CD14-positive monocyte (primary cell): Measurements from ENCODE around the gene CCL26. TPM values are rescaled to one million over a fixed set of nuclear protein-coding genes. Genes with fewer than 3 reads are reported as not detected.
A peak's percentile ranks its signal among the peaks of the same experiment; 100 is the strongest.

ENCODE experiments used
- DNase-seq, 3 donors: peaks; one replicate each; pipeline ENCODE4 v3.0.0-alpha.2; 2011 to 2022
- H2AFZ ChIP-seq: 2 replicates; pipeline ENCODE4 v1.6.0; 2012; ENCODE audit warnings: mild to moderate bottlenecking, low read depth, low read length, inconsistent platforms; ENCODE audit not compliant: insufficient read depth, poor library complexity, severe bottlenecking
- H3K27ac ChIP-seq, 2 donors: 1 replicate in 1 of 2; 2 replicates in 1 of 2; pipeline ENCODE4 v1.5.1; 2012 to 2013; ENCODE audit warnings: low read length in 2 of 2, control low read depth in 1 of 2, inconsistent platforms in 1 of 2, low read depth in 1 of 2, mild to moderate bottlenecking in 1 of 2
- H3K27me3 ChIP-seq, 2 donors: one replicate each; pipeline versions ENCODE4 v1.6.0 to v1.6.1; 2011 to 2013; ENCODE audit warnings: low read length in 2 of 2; ENCODE audit not compliant: control insufficient read depth in 2 of 2, insufficient read depth in 2 of 2
- H3K36me3 ChIP-seq, 2 donors: replicated peaks in 1 of 2; 1 replicate in 1 of 2; 2 replicates in 1 of 2; pipeline versions ENCODE4 v1.5.1 to v1.6.1; 2012 to 2013; ENCODE audit warnings: low read length in 2 of 2, control low read depth in 1 of 2, inconsistent platforms in 1 of 2, mild to moderate bottlenecking in 1 of 2; ENCODE audit not compliant: insufficient read depth in 2 of 2, control insufficient read depth in 1 of 2
- H3K4me1 ChIP-seq, 2 donors: 1 replicate in 1 of 2; 2 replicates in 1 of 2; pipeline versions ENCODE4 v1.5.1 to v1.6.1; 2012 to 2013; ENCODE audit warnings: low read length in 2 of 2, control low read depth in 1 of 2, inconsistent platforms in 1 of 2, mild to moderate bottlenecking in 1 of 2, moderate library complexity in 1 of 2; ENCODE audit not compliant: insufficient read depth in 2 of 2, control insufficient read depth in 1 of 2
- H3K4me2 ChIP-seq: replicated peaks from 2 replicates; pipeline ENCODE3; 2012; ENCODE audit warnings: low read length, moderate library complexity, mild to moderate bottlenecking; ENCODE audit not compliant: poor library complexity, severe bottlenecking; ENCODE audit errors: extremely low read depth
- H3K4me3 ChIP-seq, 3 experiments: fragments of 200-600 bp in 1 of 3; sonication (generic) in 1 of 3; replicated peaks in 1 of 3; 1 replicate in 2 of 3; 2 replicates in 1 of 3; pipeline ENCODE4 v1.5.1; 2011 to 2013; ENCODE audit warnings: low read length in 3 of 3, mild to moderate bottlenecking in 3 of 3, control low read depth in 2 of 3, low read depth in 2 of 3, inconsistent platforms in 1 of 3, moderate library complexity in 1 of 3
- H3K79me2 ChIP-seq: 2 replicates; pipeline ENCODE4 v1.6.0; 2012; ENCODE audit warnings: mild to moderate bottlenecking, control low read depth, inconsistent platforms, low read length, moderate library complexity; ENCODE audit not compliant: insufficient read depth
- H3K9ac ChIP-seq: 2 replicates; pipeline ENCODE4 v1.6.0; 2017; ENCODE audit warnings: low read length, mild to moderate bottlenecking; ENCODE audit not compliant: insufficient read depth, poor library complexity, severe bottlenecking
- H3K9me3 ChIP-seq, 2 donors: replicated peaks in 1 of 2; 1 replicate in 1 of 2; 2 replicates in 1 of 2; pipeline versions ENCODE4 v1.5.1 to v1.6.1; 2012 to 2013; ENCODE audit warnings: low read length in 2 of 2, control low read depth in 1 of 2; ENCODE audit not compliant: control insufficient read depth in 1 of 2, insufficient read depth in 1 of 2
- H4K20me1 ChIP-seq: 2 replicates; pipeline ENCODE4 v1.6.0; 2012; ENCODE audit warnings: mild to moderate bottlenecking, low read length, control low read depth, moderate library complexity; ENCODE audit not compliant: insufficient read depth
- H3K27ac Mint-ChIP-seq, 7 donors: one replicate each; pipeline ENCODE4 v1.8.0; 2020; ENCODE audit warnings: mild to moderate bottlenecking in 7 of 7, mixed read lengths in 7 of 7, moderate library complexity in 6 of 7, inconsistent platforms in 2 of 7
- H3K27me3 Mint-ChIP-seq, 3 donors: one replicate each; pipeline ENCODE4 v1.8.0; 2021 to 2022; ENCODE audit warnings: low read depth in 3 of 3, mild to moderate bottlenecking in 3 of 3, mixed read lengths in 3 of 3, moderate library complexity in 3 of 3, inconsistent platforms in 1 of 3
- H3K36me3 Mint-ChIP-seq, 2 donors: one replicate each; pipeline ENCODE4 v1.8.0; 2020; ENCODE audit warnings: mixed read lengths in 2 of 2, inconsistent platforms in 1 of 2, mild to moderate bottlenecking in 1 of 2
- H3K4me1 Mint-ChIP-seq: one replicate; pipeline ENCODE4 v1.8.0; 2020; ENCODE audit warnings: mild to moderate bottlenecking, mixed read lengths
- H3K4me3 Mint-ChIP-seq, 2 donors: one replicate each; pipeline ENCODE4 v1.8.0; 2020; ENCODE audit warnings: mild to moderate bottlenecking in 2 of 2, mixed read lengths in 2 of 2, moderate library complexity in 1 of 2
- H3K9me3 Mint-ChIP-seq, 7 donors: one replicate each; pipeline ENCODE4 v1.8.0; 2020 to 2022; ENCODE audit warnings: mixed read lengths in 7 of 7, mild to moderate bottlenecking in 6 of 7, moderate library complexity in 6 of 7, inconsistent platforms in 2 of 7
- WGBS: methylation state at CpG from one replicate; pipeline ENCODE4 v1.1.5; 2013; ENCODE audit warnings: missing lambda C conversion rate; ENCODE audit not compliant: insufficient coverage; 5-methylcytosine and 5-hydroxymethylcytosine counted together
- intact Hi-C, 2 donors: fragments of 100-400 bp; cut with micrococcal nuclease; formaldehyde crosslinking; loops; one replicate each; pipeline versions ENCODE4 v1.15.0 to v1.15.1; 2023
- polyA plus RNA-seq, 3 donors: library from polyadenylated mRNA; depleted of rRNA in 1 of 3; unstranded in 2 of 3; stranded (reverse) in 1 of 3; fragments of 300-500 nt in 2 of 3; fragments of >200 nt in 1 of 3; fragmentation: Illumina TruSeq in 2 of 3; gene quantifications; 1 replicate in 2 of 3; 2 replicates in 1 of 3; pipeline ENCODE4 v1.2.3, GENCODE V29; 2012 to 2021
- TF ChIP-seq, protein P1 (sequence below): fragments of 200-600 bp; IDR thresholded peaks from one replicate; pipeline ENCODE4 v1.8.0; 2022; ENCODE audit warnings: antibody characterized with exemption, mild to moderate bottlenecking

CCL26 gene
- polyA plus RNA-seq, 3 donors: not detected

- no peaks in the 10 kb centered on the region for H3K36me3 Mint-ChIP-seq
- H3K27me3 Mint-ChIP-seq: peaks cover 1 to 2% (median 2%) of the 10 kb centered on the region in 3 donors
- no peak overlapping the region for H3K27ac Mint-ChIP-seq
- Histone ChIP-seq H3K4me1 (peaks cover 4 to 8% of the 10 kb centered on the region in 2 donors), H4K20me1 (no peaks in the 10 kb centered on the region), H2AFZ (no peak overlapping the region), H3K9ac (no peak overlapping the region), H3K36me3 (no peaks in the 10 kb centered on the region), H3K27ac (no peak overlapping the region), H3K79me2 (no peaks in the 10 kb centered on the region), H3K4me2 (no peak overlapping the region), H3K9me3 (no peaks in the 10 kb centered on the region), H3K27me3 (no peaks in the 10 kb centered on the region), H3K4me3 (no peak overlapping the region)
- DNase-seq: peak in 1 of 3 donors; percentile 25
- intact Hi-C loops: no loop called here
- H3K4me1 Mint-ChIP-seq: peaks cover 6% of the 10 kb centered on the region
- H3K4me3 Mint-ChIP-seq: no peak overlapping the region
- WGBS: no CpG with 5 or more reads among the region's 6 CpGs
- peaks cover 0 to 3% (median 0%) of the 10 kb centered on the region in 7 donors for H3K9me3 Mint-ChIP-seq
- TF ChIP-seq, protein P1, sequence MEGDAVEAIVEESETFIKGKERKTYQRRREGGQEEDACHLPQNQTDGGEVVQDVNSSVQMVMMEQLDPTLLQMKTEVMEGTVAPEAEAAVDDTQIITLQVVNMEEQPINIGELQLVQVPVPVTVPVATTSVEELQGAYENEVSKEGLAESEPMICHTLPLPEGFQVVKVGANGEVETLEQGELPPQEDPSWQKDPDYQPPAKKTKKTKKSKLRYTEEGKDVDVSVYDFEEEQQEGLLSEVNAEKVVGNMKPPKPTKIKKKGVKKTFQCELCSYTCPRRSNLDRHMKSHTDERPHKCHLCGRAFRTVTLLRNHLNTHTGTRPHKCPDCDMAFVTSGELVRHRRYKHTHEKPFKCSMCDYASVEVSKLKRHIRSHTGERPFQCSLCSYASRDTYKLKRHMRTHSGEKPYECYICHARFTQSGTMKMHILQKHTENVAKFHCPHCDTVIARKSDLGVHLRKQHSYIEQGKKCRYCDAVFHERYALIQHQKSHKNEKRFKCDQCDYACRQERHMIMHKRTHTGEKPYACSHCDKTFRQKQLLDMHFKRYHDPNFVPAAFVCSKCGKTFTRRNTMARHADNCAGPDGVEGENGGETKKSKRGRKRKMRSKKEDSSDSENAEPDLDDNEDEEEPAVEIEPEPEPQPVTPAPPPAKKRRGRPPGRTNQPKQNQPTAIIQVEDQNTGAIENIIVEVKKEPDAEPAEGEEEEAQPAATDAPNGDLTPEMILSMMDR: peak; percentile 40
Observed at GRCh38 chr7:75756991-75757676, 14.9 kb downstream of the CCL26 start.

DNA sequence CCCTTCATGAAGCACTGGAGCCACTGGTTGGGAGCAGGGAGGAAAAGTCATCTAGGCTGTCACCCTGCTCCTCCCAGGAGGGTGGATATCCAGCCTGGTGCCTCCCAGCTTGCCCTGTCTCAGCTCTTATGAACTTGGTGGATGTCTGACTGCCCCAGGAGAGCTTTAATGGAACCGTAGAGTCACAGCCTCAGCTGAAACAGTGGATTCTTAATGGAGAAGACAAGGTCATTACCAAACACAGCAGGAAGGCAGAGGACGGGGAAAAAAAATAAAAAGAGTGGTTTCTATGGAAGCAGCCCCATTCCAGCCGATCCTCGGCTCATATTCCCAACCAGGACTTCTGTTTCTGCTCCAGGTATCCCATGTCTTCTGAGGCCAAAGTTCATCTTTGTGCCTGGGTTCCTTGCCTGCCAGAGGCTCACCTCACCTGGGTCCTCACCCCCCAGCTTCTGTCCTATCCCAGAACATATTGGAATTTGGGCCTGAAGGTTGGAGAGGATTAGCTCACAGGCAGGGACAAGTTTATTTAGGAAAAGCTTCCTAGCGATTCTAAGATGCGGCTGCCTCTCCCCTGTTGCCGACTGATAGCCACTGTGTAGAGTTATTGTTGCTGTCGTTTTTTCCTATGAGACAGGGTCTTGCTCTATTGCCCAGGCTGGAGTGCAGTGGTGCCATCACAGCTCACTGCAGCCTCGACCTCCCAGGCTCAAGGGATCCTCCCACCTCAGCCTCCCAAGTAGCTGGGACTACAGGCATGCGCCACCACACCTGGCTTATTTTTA, 15.6 kb downstream of the CCL26 start:
- Histone ChIP-seq H3K9ac (no peak overlapping the region), H3K79me2 (no peaks in the 10 kb centered on the region), H3K27ac (no peak overlapping the region), H4K20me1 (no peaks in the 10 kb centered on the region), H3K4me2 (no peak overlapping the region), H3K9me3 (no peaks in the 10 kb centered on the region), H3K4me1 (peaks cover 0 to 1% of the 10 kb centered on the region in 2 donors), H2AFZ (no peak overlapping the region), H3K4me3 (no peak overlapping the region), H3K27me3 (no peaks in the 10 kb centered on the region), H3K36me3 (no peaks in the 10 kb centered on the region)
- TF ChIP-seq, protein P1: no peak
- Mint-ChIP-seq H3K27me3 (peaks cover 1 to 2% (median 2%) of the 10 kb centered on the region in 3 donors), H3K27ac (peak overlapping the region in 1 of 7 donors; percentile 62), H3K4me1 (no peaks in the 10 kb centered on the region), H3K4me3 (no peak overlapping the region), H3K9me3 (peaks cover 0 to 3% (median 0%) of the 10 kb centered on the region in 7 donors), H3K36me3 (no peaks in the 10 kb centered on the region)
- DNase-seq: no peak
- 91% methylated on average over 4 of the region's 10 CpGs for WGBS
- intact Hi-C loops: no loop called here
